Breast epithelium (tissue), 3 donors: Measurements from ENCODE around the gene MSANTD7.

ENCODE experiments used
- CTCF ChIP-seq, 3 donors: fragments of 450-650 bp; IDR thresholded peaks; one replicate each; pipeline ENCODE4 v1.5.1; 2016 to 2017; ENCODE audit warnings: antibody characterized with exemption in 3 of 3, mild to moderate bottlenecking in 3 of 3, moderate library complexity in 3 of 3
- POLR2A ChIP-seq: fragments of 450-650 bp; IDR thresholded peaks from one replicate; pipeline ENCODE4 v1.6.1; 2016; ENCODE audit warnings: antibody characterized with exemption, mild to moderate bottlenecking, moderate library complexity

- TF ChIP-seq CTCF (IDR thresholded peaks at IDR 0.05) = no peak
- no peak for TF ChIP-seq POLR2A
Observed at GRCh38 chr10:14880229-14880628, 42.1 kb downstream of the MSANTD7 start.
